HepG2 (cell line): ENCODE data around the gene SLC25A19. TPM values are rescaled to one million over a fixed set of nuclear protein-coding genes. Genes with fewer than 3 reads are reported as not detected.

ENCODE experiments used
- AGO2 ChIP-seq: fragments of 200-400 bp; formaldehyde crosslinking; optimal IDR thresholded peaks from 2 replicates; pipeline ENCODE3; 2017; ENCODE audit warnings: mild to moderate bottlenecking, low read depth, low read length, moderate library complexity
- BCL6 ChIP-seq: IDR thresholded peaks from 2 replicates; pipeline ENCODE4 v1.6.1; 2016; ENCODE audit warnings: missing genetic modification reagents, missing compliant biosample characterization
- CCDC6 ChIP-seq: sonication (generic); formaldehyde crosslinking; IDR thresholded peaks from 2 replicates; pipeline ENCODE4 v1.8.1; 2022; ENCODE audit warnings: mild to moderate bottlenecking, missing genetic modification reagents, moderate library complexity
- CTCF ChIP-seq: sonication (generic); formaldehyde crosslinking; IDR thresholded peaks from 2 replicates; pipeline ENCODE4 v1.5.0; 2020; ENCODE audit warnings: mild to moderate bottlenecking, missing genetic modification reagents, moderate library complexity
- FOSL2 ChIP-seq: sonication (generic); formaldehyde crosslinking; IDR thresholded peaks from 2 replicates; pipeline ENCODE4 v1.4.0; 2020; ENCODE audit warnings: missing genetic modification reagents
- FOXJ3 ChIP-seq: sonication (generic); formaldehyde crosslinking; IDR thresholded peaks from 2 replicates; pipeline ENCODE4 v1.4.0; 2020; ENCODE audit warnings: missing genetic modification reagents, mild to moderate bottlenecking, borderline replicate concordance
- FUBP1 ChIP-seq: sonication (generic); formaldehyde crosslinking; IDR thresholded peaks from 2 replicates; pipeline ENCODE4 v1.5.1; 2020; ENCODE audit warnings: missing genetic modification reagents, mild to moderate bottlenecking, borderline replicate concordance
- GATA4 ChIP-seq: sonication (generic); IDR thresholded peaks from 2 replicates; pipeline ENCODE4 v1.6.1; 2016; ENCODE audit warnings: antibody characterized with exemption, low read depth, borderline replicate concordance
- KMT2A ChIP-seq: sonication (generic); formaldehyde crosslinking; IDR thresholded peaks from 2 replicates; pipeline ENCODE4 v1.4.0; 2020; ENCODE audit warnings: missing genetic modification reagents
- KMT2B ChIP-seq: IDR thresholded peaks from 2 replicates; pipeline ENCODE4 v1.6.1; 2016; ENCODE audit warnings: missing genetic modification reagents, missing compliant biosample characterization
- MYC ChIP-seq: sonication (generic); formaldehyde crosslinking; IDR thresholded peaks from 2 replicates; pipeline ENCODE4 v1.9.0; 2021; ENCODE audit warnings: missing genetic modification reagents, borderline replicate concordance
- SIX1 ChIP-seq: sonication (generic); formaldehyde crosslinking; IDR thresholded peaks from 2 replicates; pipeline ENCODE4 v1.4.0; 2020; ENCODE audit warnings: missing genetic modification reagents, borderline replicate concordance
- SNAPC2 ChIP-seq: sonication (generic); formaldehyde crosslinking; IDR thresholded peaks from 2 replicates; pipeline ENCODE4 v1.8.1; 2022; ENCODE audit warnings: mild to moderate bottlenecking, missing genetic modification reagents
- TFDP2 ChIP-seq: sonication (generic); formaldehyde crosslinking; IDR thresholded peaks from 2 replicates; pipeline ENCODE4 v1.4.0; 2020; ENCODE audit warnings: missing genetic modification reagents
- THAP11 ChIP-seq: IDR thresholded peaks from 2 replicates; pipeline ENCODE4 v1.6.1; 2016; ENCODE audit warnings: missing biosample characterization, missing genetic modification reagents
- ZBTB42 ChIP-seq: sonication (generic); formaldehyde crosslinking; IDR thresholded peaks from 2 replicates; pipeline ENCODE4 v1.5.0; 2020; ENCODE audit warnings: mild to moderate bottlenecking, missing genetic modification reagents
- ZBTB8A ChIP-seq: sonication (generic); formaldehyde crosslinking; IDR thresholded peaks from 2 replicates; pipeline ENCODE4 v1.4.0; 2020; ENCODE audit warnings: mild to moderate bottlenecking, low read depth, missing genetic modification reagents, borderline replicate concordance
- ZC3H13 ChIP-seq: sonication (generic); formaldehyde crosslinking; IDR thresholded peaks from 2 replicates; pipeline ENCODE4 v1.8.1; 2023; ENCODE audit warnings: mild to moderate bottlenecking, missing genetic modification reagents, moderate library complexity
- ZNF274 ChIP-seq: sonication (generic); formaldehyde crosslinking; IDR thresholded peaks from 2 replicates; pipeline ENCODE4 v1.5.1; 2020; ENCODE audit warnings: mild to moderate bottlenecking, missing genetic modification reagents
- ZNF567 ChIP-seq: sonication (generic); formaldehyde crosslinking; IDR thresholded peaks from 2 replicates; pipeline ENCODE4 v1.8.1; 2023; ENCODE audit warnings: mild to moderate bottlenecking, missing genetic modification reagents, borderline replicate concordance
- ZNF678 ChIP-seq: sonication (generic); formaldehyde crosslinking; IDR thresholded peaks from 2 replicates; pipeline ENCODE4 v1.4.0; 2020; ENCODE audit warnings: mild to moderate bottlenecking, missing genetic modification reagents
- ZNF710 ChIP-seq: sonication (generic); formaldehyde crosslinking; IDR thresholded peaks from 2 replicates; pipeline ENCODE4 v1.5.0; 2020; ENCODE audit warnings: mild to moderate bottlenecking, missing genetic modification reagents, borderline replicate concordance
- ZSCAN25 ChIP-seq: sonication (generic); formaldehyde crosslinking; IDR thresholded peaks from 2 replicates; pipeline ENCODE4 v1.8.0; 2022; ENCODE audit warnings: mild to moderate bottlenecking, missing genetic modification reagents
- polyA plus RNA-seq, 8 experiments: library from polyadenylated mRNA; depleted of rRNA in 3 of 8; stranded (reverse) in 7 of 8; unstranded in 1 of 8; fragments of >200 nt; fragmentation: Illumina TruSeq in 4 of 8; extraction: Trizol in 4 of 8; gene quantifications; 2 replicates each; pipeline versions ENCODE4 v1.2.1 to v1.2.3, GENCODE V29; 2011 to 2016; ENCODE audit warnings: low read depth in 4 of 8, missing spikeins in 1 of 8, mixed read lengths in 1 of 8; ENCODE audit not compliant: insufficient read depth in 1 of 8
- total RNA-seq, 5 experiments: library from RNA; depleted of rRNA; stranded (reverse); fragments of >200 nt; fragmentation: Illumina TruSeq; extraction: Trizol; gene quantifications; 2 replicates each; pipeline ENCODE4 v1.2.3, GENCODE V29; 2016; ENCODE audit warnings: low read depth in 1 of 5

The SLC25A19 gene
- total and polyA plus RNA-seq, 2 of the 13 experiments (the other 11 are each of a cell fraction or from before 2014, with no cell fraction given) = 24.4 to 41.4 TPM

GRCh38 chr17:75271233-75271954 lies 17.8 kb downstream of the SLC25A19 start (continued):
- peak; percentile 96 for TF ChIP-seq AGO2
- 0 out of 2 replicates have a peak, but pooled peaks have one; percentile 9 for TF ChIP-seq ZNF274 (CRISPR knock-in tag)
- peak; percentile 87; the same call in 1 of the 2 replicates for TF ChIP-seq ZC3H13 (CRISPR knock-in tag)
- TF ChIP-seq ZBTB8A (CRISPR knock-in tag) = peak; percentile 49; the same call in 1 of the 2 replicates
- TF ChIP-seq FUBP1 (CRISPR knock-in tag) = 0 out of 2 replicates have a peak, but pooled peaks have one; percentile 69
- peak; percentile 85 for TF ChIP-seq THAP11 (CRISPR knock-in tag)
- no peak for TF ChIP-seq FOXJ3 (CRISPR knock-in tag)
- TF ChIP-seq ZSCAN25 (CRISPR knock-in tag) = peak; percentile 42
- peak; percentile 7; the same call in 1 of the 2 replicates for TF ChIP-seq KMT2B (CRISPR knock-in tag)
- TF ChIP-seq SIX1 = no peak
- TF ChIP-seq FOSL2 = no peak
- TF ChIP-seq ZNF678 = peak; percentile 88
- TF ChIP-seq CCDC6 = peak; percentile 71
- peak; percentile 15; the same call in 1 of the 2 replicates for TF ChIP-seq SNAPC2 (CRISPR knock-in tag)
- TF ChIP-seq GATA4 = 0 out of 2 replicates have a peak, but pooled peaks have one; percentile 29
- TF ChIP-seq CTCF (CRISPR knock-in tag) = peak; percentile 70
- peak; percentile 68 for TF ChIP-seq TFDP2 (CRISPR knock-in tag)
- peak; percentile 86 for TF ChIP-seq ZNF710
- peak; percentile 83 for TF ChIP-seq MYC (CRISPR knock-in tag)
- TF ChIP-seq ZBTB42 (CRISPR knock-in tag) = peak; percentile 78; the same call in 1 of the 2 replicates
- TF ChIP-seq BCL6 (CRISPR knock-in tag) = no peak
- TF ChIP-seq KMT2A (CRISPR knock-in tag) = peak; percentile 63; the same call in 1 of the 2 replicates
- peak; percentile 66; the same call in 1 of the 2 replicates for TF ChIP-seq ZNF567 (CRISPR knock-in tag)
